ENCODE results near the gene BRSK2. TPM values are rescaled to one million over a fixed set of nuclear protein-coding genes. Genes with fewer than 3 reads are reported as not detected.

BRSK2 gene
- total and polyA plus RNA-seq, 4 donors, result 0.55 to 1.0 (median 0.62) TPM

GRCh38 chr11:1360181-1360834 lies 29.4 kb upstream of the BRSK2 start:
- H3K9me3 ChIP-seq (ENCODE audit: control insufficient read depth, low read length), result peaks cover 8% of the 10 kb centered on the region
- no peak for ATAC-seq (ENCODE audit: low FRiP score)

GRCh38 chr11:1360835-1361357 lies 28.8 kb upstream of the BRSK2 start:
- H3K4me3 ChIP-seq (ENCODE audit: low read length in 2 of 2), result no peak overlapping the region
- no peak overlapping the region for H3K27ac ChIP-seq (ENCODE audit: low read depth in 1 of 2, low read length in 2 of 2)
- peaks cover 8% of the 10 kb centered on the region for H3K9me3 ChIP-seq (ENCODE audit: control insufficient read depth, low read length)
- H3K36me3 ChIP-seq (ENCODE audit: control insufficient read depth in 1 of 2, insufficient read depth in 2 of 2, low read length in 1 of 2), result no peaks in the 10 kb centered on the region
- intact Hi-C loops (cut with DNase I), result no loop called here
- no peaks in the 10 kb centered on the region for H3K4me1 ChIP-seq (ENCODE audit: control insufficient read depth in 1 of 2, insufficient read depth in 2 of 2, low read length in 2 of 2)
- no peak for DNase-seq
- no peaks in the 10 kb centered on the region for H3K27me3 ChIP-seq (ENCODE audit: control insufficient read depth in 1 of 2, insufficient read depth in 2 of 2, low read length in 1 of 2)
- ATAC-seq (ENCODE audit: low FRiP score), result no peak
- WGBS, 2 donors, result 88 to 92% methylated on average over 16 of the region's 16 CpGs

More at GRCh38 chr11:1360181-1360834, 29.4 kb upstream of the BRSK2 start:
- Histone ChIP-seq H3K27me3 (ENCODE audit: control insufficient read depth in 1 of 2, insufficient read depth in 2 of 2, low read length in 1 of 2) (no peaks in the 10 kb centered on the region), H3K4me3 (ENCODE audit: low read length in 2 of 2) (no peak overlapping the region), H3K36me3 (ENCODE audit: control insufficient read depth in 1 of 2, insufficient read depth in 2 of 2, low read length in 1 of 2) (no peaks in the 10 kb centered on the region), H3K4me1 (ENCODE audit: control insufficient read depth in 1 of 2, insufficient read depth in 2 of 2, low read length in 2 of 2) (no peaks in the 10 kb centered on the region), H3K27ac (ENCODE audit: low read depth in 1 of 2, low read length in 2 of 2) (no peak overlapping the region)
- 87 to 90% methylated on average over 20 of the region's 20 CpGs for WGBS, 2 donors
- DNase-seq, result no peak
- intact Hi-C loops (cut with DNase I), result no loop called here

GRCh38 chr11:1361882-1362281 lies 27.9 kb upstream of the BRSK2 start:
- DNase-seq (peak in 1 of 2 donors; percentile 16), ATAC-seq (ENCODE audit: low FRiP score) (no peak)
- Histone ChIP-seq H3K36me3 (ENCODE audit: control insufficient read depth in 1 of 2, insufficient read depth in 2 of 2, low read length in 1 of 2) (no peaks in the 10 kb centered on the region), H3K27me3 (ENCODE audit: control insufficient read depth in 1 of 2, insufficient read depth in 2 of 2, low read length in 1 of 2) (no peaks in the 10 kb centered on the region), H3K27ac (ENCODE audit: low read depth in 1 of 2, low read length in 2 of 2) (no peak overlapping the region), H3K9me3 (ENCODE audit: control insufficient read depth, low read length) (peaks cover 8% of the 10 kb centered on the region), H3K4me1 (ENCODE audit: control insufficient read depth in 1 of 2, insufficient read depth in 2 of 2, low read length in 2 of 2) (no peaks in the 10 kb centered on the region), H3K4me3 (ENCODE audit: low read length in 2 of 2) (no peak overlapping the region)
- intact Hi-C loops (cut with DNase I), result no loop called here
- 74 to 77% methylated on average over 7 of the region's 7 CpGs for WGBS, 2 donors

GRCh38 chr11:1367721-1368120 lies 22.0 kb upstream of the BRSK2 start:
- DNase-seq (peak in 1 of 2 donors; percentile 53), ATAC-seq (ENCODE audit: low FRiP score) (no peak)
- Histone ChIP-seq H3K27me3 (ENCODE audit: control insufficient read depth in 1 of 2, insufficient read depth in 2 of 2, low read length in 1 of 2) (no peaks in the 10 kb centered on the region), H3K27ac (ENCODE audit: low read depth in 1 of 2, low read length in 2 of 2) (no peak overlapping the region), H3K4me3 (ENCODE audit: low read length in 2 of 2) (no peak overlapping the region), H3K4me1 (ENCODE audit: control insufficient read depth in 1 of 2, insufficient read depth in 2 of 2, low read length in 2 of 2) (no peaks in the 10 kb centered on the region), H3K36me3 (ENCODE audit: control insufficient read depth in 1 of 2, insufficient read depth in 2 of 2, low read length in 1 of 2) (no peaks in the 10 kb centered on the region), H3K9me3 (ENCODE audit: control insufficient read depth, low read length) (peaks cover 8% of the 10 kb centered on the region)
- intact Hi-C loops (cut with DNase I), result no loop called here
- whole genome bisulfite sequencing, 2 donors, result 78% methylated on average over 8 of the region's 8 CpGs

GRCh38 chr11:1368216-1368615 lies 21.5 kb upstream of the BRSK2 start:
- intact Hi-C loops (cut with DNase I), result no loop called here
- Histone ChIP-seq H3K27ac (ENCODE audit: low read depth in 1 of 2, low read length in 2 of 2) (no peak overlapping the region), H3K9me3 (ENCODE audit: control insufficient read depth, low read length) (peaks cover 8% of the 10 kb centered on the region), H3K27me3 (ENCODE audit: control insufficient read depth in 1 of 2, insufficient read depth in 2 of 2, low read length in 1 of 2) (no peaks in the 10 kb centered on the region), H3K4me3 (ENCODE audit: low read length in 2 of 2) (no peak overlapping the region), H3K4me1 (ENCODE audit: control insufficient read depth in 1 of 2, insufficient read depth in 2 of 2, low read length in 2 of 2) (no peaks in the 10 kb centered on the region), H3K36me3 (ENCODE audit: control insufficient read depth in 1 of 2, insufficient read depth in 2 of 2, low read length in 1 of 2) (no peaks in the 10 kb centered on the region)
- DNase-seq (peak in 1 of 2 donors; percentile 58), ATAC-seq (ENCODE audit: low FRiP score) (no peak)
- WGBS, 2 donors, result 80 to 85% methylated on average over 9 of the region's 9 CpGs

- intact Hi-C loops (cut with DNase I), result no loop called here
- peak in 1 of 2 donors; percentile 61 for DNase-seq
- Histone ChIP-seq H3K27me3 (ENCODE audit: control insufficient read depth in 1 of 2, insufficient read depth in 2 of 2, low read length in 1 of 2) (no peaks in the 10 kb centered on the region), H3K27ac (ENCODE audit: low read depth in 1 of 2, low read length in 2 of 2) (no peak overlapping the region), H3K9me3 (ENCODE audit: control insufficient read depth, low read length) (peaks cover 3% of the 10 kb centered on the region), H3K4me1 (ENCODE audit: control insufficient read depth in 1 of 2, insufficient read depth in 2 of 2, low read length in 2 of 2) (no peaks in the 10 kb centered on the region), H3K4me3 (ENCODE audit: low read length in 2 of 2) (no peak overlapping the region), H3K36me3 (ENCODE audit: control insufficient read depth in 1 of 2, insufficient read depth in 2 of 2, low read length in 1 of 2) (no peaks in the 10 kb centered on the region)
- ATAC-seq (ENCODE audit: low FRiP score), result no peak
- WGBS, 2 donors, result 75 to 80% methylated on average over 15 to 16 of the region's 16 CpGs
These were observed 20.8 kb upstream of the BRSK2 start for GRCh38 chr11:1368966-1369365.

- ATAC-seq (ENCODE audit: low FRiP score) (no peak), DNase-seq (peak in 1 of 2 donors; percentile 67)
- peaks cover 2% of the 10 kb centered on the region for H3K9me3 ChIP-seq (ENCODE audit: control insufficient read depth, low read length)
- no peaks in the 10 kb centered on the region for H3K36me3 ChIP-seq (ENCODE audit: control insufficient read depth in 1 of 2, insufficient read depth in 2 of 2, low read length in 1 of 2)
- no peak overlapping the region for H3K27ac ChIP-seq (ENCODE audit: low read depth in 1 of 2, low read length in 2 of 2)
- H3K4me3 ChIP-seq (ENCODE audit: low read length in 2 of 2), result no peak overlapping the region
- H3K4me1 ChIP-seq (ENCODE audit: control insufficient read depth in 1 of 2, insufficient read depth in 2 of 2, low read length in 2 of 2), result no peaks in the 10 kb centered on the region
- no peaks in the 10 kb centered on the region for H3K27me3 ChIP-seq (ENCODE audit: control insufficient read depth in 1 of 2, insufficient read depth in 2 of 2, low read length in 1 of 2)
- 81 to 82% methylated on average over 18 of the region's 18 CpGs for WGBS, 2 donors
- intact Hi-C loops (cut with DNase I), result no loop called here
These were observed 20.2 kb upstream of the BRSK2 start for GRCh38 chr11:1369371-1370005.

GRCh38 chr11:1370186-1371025 lies 19.3 kb upstream of the BRSK2 start:
- Histone ChIP-seq H3K9me3 (ENCODE audit: control insufficient read depth, low read length) (no peaks in the 10 kb centered on the region), H3K36me3 (ENCODE audit: control insufficient read depth in 1 of 2, insufficient read depth in 2 of 2, low read length in 1 of 2) (no peaks in the 10 kb centered on the region), H3K27ac (ENCODE audit: low read depth in 1 of 2, low read length in 2 of 2) (no peak overlapping the region), H3K27me3 (ENCODE audit: control insufficient read depth in 1 of 2, insufficient read depth in 2 of 2, low read length in 1 of 2) (no peaks in the 10 kb centered on the region), H3K4me3 (ENCODE audit: low read length in 2 of 2) (no peak overlapping the region), H3K4me1 (ENCODE audit: control insufficient read depth in 1 of 2, insufficient read depth in 2 of 2, low read length in 2 of 2) (no peaks in the 10 kb centered on the region)
- intact Hi-C loops (cut with DNase I), result no loop called here
- ATAC-seq (ENCODE audit: low FRiP score) (no peak), DNase-seq (peak in 1 of 2 donors; percentile 65)
- WGBS, 2 donors, result 87 to 90% methylated on average over 37 to 38 of the region's 38 CpGs

Data from aorta (tissue), 5 donors.